ENCODE results near the gene PDE12. TPM values are rescaled to one million over a fixed set of nuclear protein-coding genes. Genes with fewer than 3 reads are reported as not detected.

PDE12 gene
- polyA plus RNA-seq (2013, experiment 1 of 2): 5.6 TPM
- polyA plus RNA-seq (2013, experiment 2 of 2): 5.8 TPM

- Histone ChIP-seq H3K23ac (ENCODE audit: low read depth, low read length, poor library complexity) (peak within 1 kb of the TSS; percentile 93), H2AK5ac (ENCODE audit: low read depth, low read length) (no peak within 1 kb of the TSS), H3K14ac (ENCODE audit: low read length) (peak within 1 kb of the TSS; percentile 89), H3K18ac (ENCODE audit: low read length) (peak within 1 kb of the TSS; percentile 93), H3K27me3 (ENCODE audit: control insufficient read depth in 3 of 3, insufficient read depth in 3 of 3, low read depth in 1 of 3, low read length in 3 of 3) (no peaks in the 10 kb centered on the region), H3K79me1 (ENCODE audit: low read depth, low read length) (peaks cover 8% of the 10 kb centered on the region), H3K27ac (replicated peaks; ENCODE audit: low read length) (peak within 1 kb of the TSS; percentile 64), H2BK15ac (ENCODE audit: low read length) (peak within 1 kb of the TSS; percentile 67), H3K4me2 (ENCODE audit: insufficient read depth, low read length, poor library complexity, severe bottlenecking) (peak within 1 kb of the TSS; percentile 96), H3K4ac (ENCODE audit: low read length) (no peak within 1 kb of the TSS), H3K4me1 (ENCODE audit: control insufficient read depth in 2 of 2, insufficient read depth in 1 of 2, low read depth in 1 of 2, low read length in 2 of 2) (peaks cover 8% of the 10 kb centered on the region in 2 donors), H3K36me3 (replicated peaks in 1 of 2; ENCODE audit: control insufficient read depth in 2 of 2, insufficient read depth in 2 of 2, low read length in 2 of 2) (peaks cover 4 to 28% of the 10 kb centered on the region in 2 donors), H2AFZ (ENCODE audit: low read length) (peak within 1 kb of the TSS; percentile 92), H2BK120ac (ENCODE audit: low read depth, low read length) (peak within 1 kb of the TSS; percentile 61), H4K8ac (ENCODE audit: low read depth, low read length) (no peak within 1 kb of the TSS), H4K91ac (ENCODE audit: low read depth, low read length, poor library complexity) (peak within 1 kb of the TSS; percentile 38), H3K9ac (ENCODE audit: low read depth, low read length, poor library complexity) (peak within 1 kb of the TSS; percentile 99), H2BK5ac (ENCODE audit: low read length) (peak within 1 kb of the TSS; percentile 93), H2BK12ac (ENCODE audit: low read length) (peak within 1 kb of the TSS; percentile 22), H3K4me3 (ENCODE audit: low read length in 2 of 2) (peak within 1 kb of the TSS; percentile 72 to 96), H3K9me3 (replicated peaks in 1 of 2; ENCODE audit: control insufficient read depth in 2 of 2, insufficient read depth in 1 of 2, low read depth in 1 of 2, low read length in 2 of 2) (no peaks in the 10 kb centered on the region)
- no CpG with 5 or more reads among the region's 54 CpGs for whole genome bisulfite sequencing, 2 donors (ENCODE audit: extremely low coverage in 2 of 2, insufficient read length in 2 of 2, insufficient replicate concordance in 1 of 2)
- DNase-seq (ENCODE audit: low spot score): peak; percentile 75
Observed at GRCh38 chr3:57555738-57556458, at the start of gene PDE12. TSS of gene PDE12 (plus strand) at chr3:57556274. CDS start at chr3:57556380, 106 bp downstream.

- H3K23ac ChIP-seq (ENCODE audit: low read depth, low read length, poor library complexity): no peak overlapping the region
- no peak overlapping the region for H2BK15ac ChIP-seq (ENCODE audit: low read length)
- no peak overlapping the region for H3K9ac ChIP-seq (ENCODE audit: low read depth, low read length, poor library complexity)
- H4K8ac ChIP-seq (ENCODE audit: low read depth, low read length): no peak overlapping the region
- H3K4me3 ChIP-seq (ENCODE audit: low read length in 2 of 2): no peak overlapping the region
- no peaks in the 10 kb centered on the region for H3K4me1 ChIP-seq (ENCODE audit: control insufficient read depth in 2 of 2, insufficient read depth in 1 of 2, low read depth in 1 of 2, low read length in 2 of 2)
- no peaks in the 10 kb centered on the region for H3K9me3 ChIP-seq (replicated peaks in 1 of 2; ENCODE audit: control insufficient read depth in 2 of 2, insufficient read depth in 1 of 2, low read depth in 1 of 2, low read length in 2 of 2)
- no peak overlapping the region for H3K14ac ChIP-seq (ENCODE audit: low read length)
- H2AFZ ChIP-seq (ENCODE audit: low read length): no peak overlapping the region
- H3K36me3 ChIP-seq (replicated peaks in 1 of 2; ENCODE audit: control insufficient read depth in 2 of 2, insufficient read depth in 2 of 2, low read length in 2 of 2): no peaks in the 10 kb centered on the region
- no peak overlapping the region for H2BK5ac ChIP-seq (ENCODE audit: low read length)
- H3K4ac ChIP-seq (ENCODE audit: low read length): no peak overlapping the region
- no peaks in the 10 kb centered on the region for H3K79me1 ChIP-seq (ENCODE audit: low read depth, low read length)
- no peak overlapping the region for H2BK12ac ChIP-seq (ENCODE audit: low read length)
- H2BK120ac ChIP-seq (ENCODE audit: low read depth, low read length): no peak overlapping the region
- peaks cover 0 to 15% (median 0%) of the 10 kb centered on the region in 3 experiments for H3K27me3 ChIP-seq (ENCODE audit: control insufficient read depth in 3 of 3, insufficient read depth in 3 of 3, low read depth in 1 of 3, low read length in 3 of 3)
- H4K91ac ChIP-seq (ENCODE audit: low read depth, low read length, poor library complexity): no peak overlapping the region
- no peak overlapping the region for H2AK5ac ChIP-seq (ENCODE audit: low read depth, low read length)
- H3K4me2 ChIP-seq (ENCODE audit: insufficient read depth, low read length, poor library complexity, severe bottlenecking): no peak overlapping the region
- no peak overlapping the region for H3K27ac ChIP-seq (replicated peaks; ENCODE audit: low read length)
- H3K18ac ChIP-seq (ENCODE audit: low read length): no peak overlapping the region
- WGBS, 2 donors (ENCODE audit: extremely low coverage in 2 of 2, insufficient read length in 2 of 2, insufficient replicate concordance in 1 of 2): no CpG with 5 or more reads among the region's 2 CpGs
- DNase-seq (ENCODE audit: low spot score): no peak
Observed at GRCh38 chr3:57512166-57512565, 43.9 kb upstream of the PDE12 start.

- Histone ChIP-seq H3K4ac (ENCODE audit: low read length) (no peak overlapping the region), H2AK5ac (ENCODE audit: low read depth, low read length) (no peak overlapping the region), H3K36me3 (replicated peaks in 1 of 2; ENCODE audit: control insufficient read depth in 2 of 2, insufficient read depth in 2 of 2, low read length in 2 of 2) (no peaks in the 10 kb centered on the region), H3K9me3 (replicated peaks in 1 of 2; ENCODE audit: control insufficient read depth in 2 of 2, insufficient read depth in 1 of 2, low read depth in 1 of 2, low read length in 2 of 2) (no peaks in the 10 kb centered on the region), H2BK120ac (ENCODE audit: low read depth, low read length) (no peak overlapping the region), H3K4me1 (ENCODE audit: control insufficient read depth in 2 of 2, insufficient read depth in 1 of 2, low read depth in 1 of 2, low read length in 2 of 2) (no peaks in the 10 kb centered on the region), H3K9ac (ENCODE audit: low read depth, low read length, poor library complexity) (no peak overlapping the region), H2BK5ac (ENCODE audit: low read length) (no peak overlapping the region), H3K4me3 (ENCODE audit: low read length in 2 of 2) (no peak overlapping the region), H3K18ac (ENCODE audit: low read length) (no peak overlapping the region), H2BK12ac (ENCODE audit: low read length) (no peak overlapping the region), H2AFZ (ENCODE audit: low read length) (no peak overlapping the region), H4K91ac (ENCODE audit: low read depth, low read length, poor library complexity) (no peak overlapping the region), H3K79me1 (ENCODE audit: low read depth, low read length) (no peaks in the 10 kb centered on the region), H3K27me3 (ENCODE audit: control insufficient read depth in 3 of 3, insufficient read depth in 3 of 3, low read depth in 1 of 3, low read length in 3 of 3) (peaks cover 0 to 4% (median 0%) of the 10 kb centered on the region in 3 experiments), H3K4me2 (ENCODE audit: insufficient read depth, low read length, poor library complexity, severe bottlenecking) (no peak overlapping the region), H3K14ac (ENCODE audit: low read length) (no peak overlapping the region), H3K27ac (replicated peaks; ENCODE audit: low read length) (no peak overlapping the region), H2BK15ac (ENCODE audit: low read length) (no peak overlapping the region), H3K23ac (ENCODE audit: low read depth, low read length, poor library complexity) (no peak overlapping the region), H4K8ac (ENCODE audit: low read depth, low read length) (no peak overlapping the region)
- WGBS, 2 donors (ENCODE audit: extremely low coverage in 2 of 2, insufficient read length in 2 of 2, insufficient replicate concordance in 1 of 2): no CpG with 5 or more reads among the region's 3 CpGs
- DNase-seq (ENCODE audit: low spot score): no peak
Observed at GRCh38 chr3:57518276-57518915, 37.7 kb upstream of the PDE12 start.

- no peak for DNase-seq (ENCODE audit: low spot score)
- Histone ChIP-seq H3K4ac (ENCODE audit: low read length) (no peak overlapping the region), H4K91ac (ENCODE audit: low read depth, low read length, poor library complexity) (no peak overlapping the region), H3K27me3 (ENCODE audit: control insufficient read depth in 3 of 3, insufficient read depth in 3 of 3, low read depth in 1 of 3, low read length in 3 of 3) (peaks cover 0 to 3% (median 0%) of the 10 kb centered on the region in 3 experiments), H2BK120ac (ENCODE audit: low read depth, low read length) (no peak overlapping the region), H3K23ac (ENCODE audit: low read depth, low read length, poor library complexity) (no peak overlapping the region), H3K36me3 (replicated peaks in 1 of 2; ENCODE audit: control insufficient read depth in 2 of 2, insufficient read depth in 2 of 2, low read length in 2 of 2) (no peaks in the 10 kb centered on the region), H3K9me3 (replicated peaks in 1 of 2; ENCODE audit: control insufficient read depth in 2 of 2, insufficient read depth in 1 of 2, low read depth in 1 of 2, low read length in 2 of 2) (no peaks in the 10 kb centered on the region), H3K27ac (replicated peaks; ENCODE audit: low read length) (no peak overlapping the region), H3K4me2 (ENCODE audit: insufficient read depth, low read length, poor library complexity, severe bottlenecking) (no peak overlapping the region), H3K14ac (ENCODE audit: low read length) (no peak overlapping the region), H2AK5ac (ENCODE audit: low read depth, low read length) (no peak overlapping the region), H3K18ac (ENCODE audit: low read length) (no peak overlapping the region), H3K79me1 (ENCODE audit: low read depth, low read length) (no peaks in the 10 kb centered on the region), H2BK12ac (ENCODE audit: low read length) (no peak overlapping the region), H2BK15ac (ENCODE audit: low read length) (no peak overlapping the region), H4K8ac (ENCODE audit: low read depth, low read length) (no peak overlapping the region), H2AFZ (ENCODE audit: low read length) (no peak overlapping the region), H3K9ac (ENCODE audit: low read depth, low read length, poor library complexity) (no peak overlapping the region), H2BK5ac (ENCODE audit: low read length) (no peak overlapping the region), H3K4me1 (ENCODE audit: control insufficient read depth in 2 of 2, insufficient read depth in 1 of 2, low read depth in 1 of 2, low read length in 2 of 2) (no peaks in the 10 kb centered on the region), H3K4me3 (ENCODE audit: low read length in 2 of 2) (no peak overlapping the region)
Observed at GRCh38 chr3:57530071-57530608, 25.9 kb upstream of the PDE12 start.
